LNCaP clone FGC (cell line): Measurements from ENCODE around the gene TYR.

Source experiments
- DNase-seq: peaks from one replicate; pipeline ENCODE4 v3.0.0-alpha.2; 2011; ENCODE audit warnings: low read depth
- H3K4me3 ChIP-seq: 2 replicates; pipeline ENCODE4 v1.5.1; 2011; ENCODE audit warnings: mild to moderate bottlenecking, low read depth, low read length, control low read depth
- CTCF ChIP-seq: IDR thresholded peaks from 2 replicates; pipeline ENCODE4 v1.5.1; 2012; ENCODE audit warnings: mild to moderate bottlenecking; ENCODE audit not compliant: control insufficient read depth, insufficient read depth; ENCODE audit errors: extremely low read depth

The TYR gene

GRCh38 chr11:89177691-89178231, at the start of gene TYR:
TSS of gene TYR (plus strand) at chr11:89177875. CDS start at chr11:89177954, 79 bp downstream.
- no peak within 1 kb of the TSS for H3K4me3 ChIP-seq
- TF ChIP-seq CTCF = no peak
- no peak for DNase-seq

DNA sequence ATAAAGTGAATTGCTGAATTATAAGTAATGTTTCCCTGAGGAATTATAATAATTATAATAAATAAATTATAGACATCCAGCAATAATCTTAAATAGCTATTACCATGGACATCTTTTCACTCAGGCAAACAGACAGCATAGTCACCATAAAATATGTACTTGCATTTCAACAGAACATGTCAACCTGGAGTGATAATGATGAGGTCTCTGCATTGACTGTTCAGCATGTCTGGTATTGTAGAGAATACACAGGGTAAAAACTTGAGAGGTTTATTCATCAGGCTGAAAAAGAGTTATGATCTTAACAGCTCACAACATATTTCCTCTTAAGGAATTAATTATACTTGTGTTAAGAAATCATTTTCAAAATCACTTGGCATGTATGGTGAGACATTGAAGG, 41.1 kb upstream of the TYR start:
- DNase-seq = no peak
- H3K4me3 ChIP-seq = no peak overlapping the region
- TF ChIP-seq CTCF = no peak

- TF ChIP-seq CTCF = no peak
- no peak overlapping the region for H3K4me3 ChIP-seq
- peak; percentile 91 for DNase-seq
These were observed 30.4 kb upstream of the TYR start for GRCh38 chr11:89147229-89147628.

DNA sequence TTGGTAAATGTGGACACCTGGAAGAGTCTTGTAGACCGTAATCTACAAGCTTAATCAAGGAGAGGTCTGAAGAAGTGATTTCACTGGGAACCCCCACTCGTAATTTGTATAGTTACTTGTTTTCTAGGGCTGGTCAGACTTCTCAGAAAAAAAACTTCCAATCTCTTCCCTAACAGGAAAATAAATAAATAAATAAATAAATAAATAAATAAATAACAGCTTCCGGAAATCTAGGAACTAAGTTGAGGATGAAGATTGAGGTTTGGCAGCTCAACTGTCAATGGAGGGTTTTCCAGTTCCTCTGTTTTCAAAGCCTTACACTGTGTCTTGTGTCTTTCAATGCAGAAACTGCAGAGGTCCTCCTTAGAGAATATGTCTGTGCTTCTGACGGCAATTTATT, 17.7 kb upstream of the TYR start:
- H3K4me3 ChIP-seq = no peak overlapping the region
- TF ChIP-seq CTCF = no peak

GRCh38 chr11:89161949-89162348, 15.7 kb upstream of the TYR start:
- no peak overlapping the region for H3K4me3 ChIP-seq
- TF ChIP-seq CTCF = no peak
- DNase-seq = no peak

More for the DNA sequence above, 17.7 kb upstream of the TYR start:
- DNase-seq = no peak

GRCh38 chr11:89163686-89164085, 14.0 kb upstream of the TYR start:
- no peak overlapping the region for H3K4me3 ChIP-seq
- TF ChIP-seq CTCF = no peak
- no peak for DNase-seq

GRCh38 chr11:89168396-89168795, 9.3 kb upstream of the TYR start:
- TF ChIP-seq CTCF = no peak
- DNase-seq = no peak
- no peak overlapping the region for H3K4me3 ChIP-seq
